ENCODE data around the gene KIFC3.
"Not testable (repeated sequence)": the region's sequence is repeated elsewhere in the genome, so short reads cannot be mapped to it uniquely, and the experiment has no call there.

KIFC3 gene, protein sequence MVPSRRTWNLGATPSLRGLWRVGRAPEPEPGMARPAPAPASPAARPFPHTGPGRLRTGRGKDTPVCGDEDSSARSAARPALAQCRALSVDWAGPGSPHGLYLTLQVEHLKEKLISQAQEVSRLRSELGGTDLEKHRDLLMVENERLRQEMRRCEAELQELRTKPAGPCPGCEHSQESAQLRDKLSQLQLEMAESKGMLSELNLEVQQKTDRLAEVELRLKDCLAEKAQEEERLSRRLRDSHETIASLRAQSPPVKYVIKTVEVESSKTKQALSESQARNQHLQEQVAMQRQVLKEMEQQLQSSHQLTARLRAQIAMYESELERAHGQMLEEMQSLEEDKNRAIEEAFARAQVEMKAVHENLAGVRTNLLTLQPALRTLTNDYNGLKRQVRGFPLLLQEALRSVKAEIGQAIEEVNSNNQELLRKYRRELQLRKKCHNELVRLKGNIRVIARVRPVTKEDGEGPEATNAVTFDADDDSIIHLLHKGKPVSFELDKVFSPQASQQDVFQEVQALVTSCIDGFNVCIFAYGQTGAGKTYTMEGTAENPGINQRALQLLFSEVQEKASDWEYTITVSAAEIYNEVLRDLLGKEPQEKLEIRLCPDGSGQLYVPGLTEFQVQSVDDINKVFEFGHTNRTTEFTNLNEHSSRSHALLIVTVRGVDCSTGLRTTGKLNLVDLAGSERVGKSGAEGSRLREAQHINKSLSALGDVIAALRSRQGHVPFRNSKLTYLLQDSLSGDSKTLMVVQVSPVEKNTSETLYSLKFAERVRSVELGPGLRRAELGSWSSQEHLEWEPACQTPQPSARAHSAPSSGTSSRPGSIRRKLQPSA

DNA sequence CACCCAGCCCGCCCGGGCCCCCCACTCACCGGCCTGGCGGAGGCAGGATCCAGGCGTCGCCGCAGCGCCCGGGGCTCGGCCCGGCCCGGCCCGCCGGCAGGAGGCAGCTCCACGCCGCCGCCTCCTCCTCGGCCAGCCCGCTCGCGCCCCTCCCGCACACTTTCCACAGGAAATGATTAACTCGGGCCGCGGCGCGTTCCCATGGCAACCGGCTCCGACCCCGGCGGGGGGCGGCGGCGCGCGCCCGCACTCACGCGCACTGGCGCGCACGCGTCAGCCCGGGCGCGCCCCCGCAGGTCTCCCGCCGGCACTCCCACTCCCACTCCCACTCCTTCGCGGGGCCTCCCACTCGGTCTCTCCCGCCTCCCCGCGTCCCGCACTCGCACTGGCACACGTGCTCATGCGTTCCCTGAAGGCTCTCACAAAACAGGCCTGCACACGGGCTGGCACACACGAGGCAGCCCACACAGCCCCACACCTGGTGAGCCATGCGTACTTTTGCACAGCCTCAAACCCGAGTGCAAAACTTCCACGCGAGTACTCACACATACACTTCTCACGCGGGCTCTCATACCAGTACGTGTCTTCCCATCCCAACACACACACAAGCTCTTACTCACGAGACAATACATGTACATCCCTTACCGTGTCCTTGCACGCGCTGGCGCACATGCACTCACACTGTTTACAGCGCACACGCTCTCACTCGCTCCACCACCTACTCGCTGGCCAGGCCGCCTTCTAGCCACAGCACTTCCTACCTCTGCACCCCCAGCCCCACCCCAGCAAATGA is at the start of gene KIFC3:
Gene KIFC3, minus strand, starts transcription at position 151 of the 793 bp plus-strand sequence. CDS start 4,248 bp downstream, outside the sequence.
- DNase-seq (ENCODE audit: low spot score) = peak; percentile 73

DNA sequence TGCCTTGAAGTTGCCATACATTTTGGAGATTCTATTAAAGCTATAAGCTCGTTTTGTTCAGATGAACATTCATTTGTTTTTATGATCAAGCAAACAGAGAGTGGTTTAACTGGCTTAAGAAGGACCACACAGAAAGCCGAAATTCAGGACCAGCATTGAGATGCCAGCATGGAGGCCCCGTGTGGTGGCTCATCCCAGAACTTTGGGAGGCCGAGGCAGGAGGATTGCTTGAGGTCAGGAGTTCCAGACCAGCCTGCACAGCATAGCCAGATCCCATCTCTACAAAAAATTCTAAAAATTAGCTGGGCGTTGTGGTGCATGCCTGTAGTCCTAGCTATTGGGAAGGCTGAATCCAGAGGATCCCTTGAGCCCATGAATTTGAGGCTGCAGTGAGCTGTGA is 45.9 kb upstream of the KIFC3 start:
- DNase-seq (ENCODE audit: low spot score) = no peak

- DNase-seq (ENCODE audit: low spot score) = not testable (repeated sequence)
These were observed 44.6 kb upstream of the KIFC3 start for GRCh38 chr16:57846931-57847330.

GRCh38 chr16:57846078-57846697 is 43.9 kb upstream of the KIFC3 start:
- DNase-seq (ENCODE audit: low spot score) = no peak

DNA sequence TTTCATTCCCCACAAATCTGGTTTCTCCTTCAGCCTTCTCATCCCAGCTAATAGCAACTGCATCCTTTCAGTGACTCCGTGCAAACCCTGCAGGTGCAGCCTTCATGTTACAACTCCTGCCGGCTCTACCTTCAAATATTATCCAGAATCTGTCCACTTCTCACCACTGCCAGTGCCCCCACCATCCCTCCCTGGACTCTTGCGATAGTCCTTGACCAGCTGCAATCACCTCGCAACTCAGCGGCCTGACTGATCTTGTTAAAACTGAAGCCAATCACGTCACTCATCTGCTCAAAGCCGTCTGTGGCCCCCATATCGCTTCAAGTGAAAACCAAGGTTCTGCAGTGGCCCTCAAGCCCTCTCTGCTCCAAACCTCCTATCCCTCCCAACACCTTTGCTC is 42.8 kb upstream of the KIFC3 start:
- DNase-seq (ENCODE audit: low spot score) = no peak

- no peak for DNase-seq (ENCODE audit: low spot score)
These were observed 42.2 kb upstream of the KIFC3 start for GRCh38 chr16:57844416-57845030.

DNA sequence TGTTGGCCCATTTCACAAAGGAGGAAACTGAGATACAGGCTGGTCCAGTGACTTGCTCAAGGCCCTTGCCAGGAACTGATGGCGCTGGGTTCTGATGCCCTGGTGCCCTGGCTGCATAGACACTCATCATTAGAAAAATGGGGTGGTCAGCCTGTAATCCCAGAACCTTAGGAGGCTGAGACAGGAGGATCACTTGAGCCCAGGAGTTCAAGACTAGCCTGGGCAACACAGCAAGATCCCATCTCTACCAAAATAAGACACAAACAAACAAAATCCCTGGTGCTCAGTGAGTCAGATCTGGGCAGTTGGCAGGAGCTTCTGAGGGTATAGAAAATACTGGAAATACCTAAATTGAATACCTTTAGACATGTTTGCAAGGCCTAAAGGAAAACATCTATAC is 41.1 kb upstream of the KIFC3 start:
- no peak for DNase-seq (ENCODE audit: low spot score)

GRCh38 chr16:57842601-57843000 is 40.3 kb upstream of the KIFC3 start:
- no peak for DNase-seq (ENCODE audit: low spot score)

DNA sequence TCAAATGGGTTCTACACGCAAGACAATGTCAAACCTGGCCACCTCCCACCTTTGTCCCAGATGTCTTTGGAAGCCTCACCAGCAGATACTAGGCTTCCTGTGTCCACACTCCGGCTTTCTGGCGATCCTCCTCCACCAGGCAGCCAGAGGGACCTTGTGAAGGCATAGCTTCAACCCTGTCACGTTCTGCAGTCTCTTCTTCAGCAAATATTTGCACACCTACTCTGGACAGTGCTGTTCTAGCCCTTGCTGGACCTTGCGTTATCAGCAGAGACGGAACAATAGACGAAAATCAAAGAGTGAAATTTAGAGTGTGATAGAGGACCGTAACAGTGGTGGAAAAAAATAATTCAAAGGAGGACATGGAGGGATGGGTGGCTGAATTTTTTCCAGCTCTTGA is 38.5 kb upstream of the KIFC3 start:
- no peak for DNase-seq (ENCODE audit: low spot score)

DNA sequence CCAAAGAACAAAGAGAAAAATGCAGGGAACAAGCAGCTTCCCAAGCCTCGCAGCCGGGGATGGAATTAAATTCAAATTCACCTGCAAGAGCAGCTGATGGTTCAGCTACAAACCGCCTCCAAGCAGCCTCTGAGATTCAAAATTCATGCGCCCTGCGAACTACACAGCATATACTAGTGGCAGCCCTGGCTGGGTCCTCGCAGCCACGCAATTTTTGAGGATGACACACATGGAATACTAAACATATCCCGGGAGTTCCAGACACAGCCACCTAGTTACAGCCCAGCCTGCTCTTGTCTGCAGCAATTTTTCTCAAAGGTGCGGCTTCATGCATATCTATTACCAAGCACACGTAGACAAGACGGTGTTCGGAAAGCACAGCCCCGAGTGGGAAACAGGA is 35.9 kb upstream of the KIFC3 start:
- no peak for DNase-seq (ENCODE audit: low spot score)

DNA sequence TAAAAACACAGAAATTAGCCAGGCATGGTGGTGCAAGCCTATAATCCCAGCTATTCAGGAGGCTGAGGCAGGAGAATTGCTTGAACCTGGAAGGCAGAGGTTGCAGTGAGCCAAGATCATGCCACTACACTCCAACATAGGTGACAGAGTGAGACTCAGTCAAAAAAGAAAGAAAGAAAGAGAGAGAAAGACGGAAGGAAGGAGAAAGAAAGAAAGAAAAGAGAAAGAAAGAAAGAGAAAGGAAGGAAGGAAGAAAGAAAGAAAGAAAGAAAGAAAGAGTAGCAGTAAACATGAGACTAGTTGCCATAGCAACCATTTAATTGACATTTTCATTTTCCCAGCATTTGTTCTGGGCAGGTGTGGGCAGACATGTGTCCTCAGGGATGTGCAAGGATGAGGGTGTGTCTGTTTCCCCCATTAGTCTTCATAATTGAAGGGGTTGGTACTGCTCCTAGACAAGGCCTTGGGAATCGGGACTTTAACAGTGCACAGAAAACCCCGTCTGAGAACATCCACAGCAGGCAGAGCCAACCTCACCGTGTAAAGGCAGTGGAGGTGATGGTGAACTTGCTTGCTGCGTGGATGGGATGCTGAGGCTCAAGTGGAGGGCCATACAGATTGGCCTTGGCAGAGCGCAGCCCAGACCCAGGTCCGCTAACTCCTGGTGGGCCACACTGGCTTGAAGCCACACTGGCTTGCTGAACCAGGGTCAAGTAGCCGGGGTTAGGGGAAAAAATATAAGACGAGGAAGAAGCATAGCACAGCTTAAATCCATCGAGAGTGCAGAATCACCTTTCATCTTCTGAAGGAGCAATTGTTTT is 35.2 kb upstream of the KIFC3 start:
- no peak for DNase-seq (ENCODE audit: low spot score)

- DNase-seq (ENCODE audit: low spot score) = not testable (repeated sequence)
These were observed 33.1 kb upstream of the KIFC3 start for GRCh38 chr16:57835439-57835838.

GRCh38 chr16:57834936-57835335 is 32.6 kb upstream of the KIFC3 start:
- no peak for DNase-seq (ENCODE audit: low spot score)

DNA sequence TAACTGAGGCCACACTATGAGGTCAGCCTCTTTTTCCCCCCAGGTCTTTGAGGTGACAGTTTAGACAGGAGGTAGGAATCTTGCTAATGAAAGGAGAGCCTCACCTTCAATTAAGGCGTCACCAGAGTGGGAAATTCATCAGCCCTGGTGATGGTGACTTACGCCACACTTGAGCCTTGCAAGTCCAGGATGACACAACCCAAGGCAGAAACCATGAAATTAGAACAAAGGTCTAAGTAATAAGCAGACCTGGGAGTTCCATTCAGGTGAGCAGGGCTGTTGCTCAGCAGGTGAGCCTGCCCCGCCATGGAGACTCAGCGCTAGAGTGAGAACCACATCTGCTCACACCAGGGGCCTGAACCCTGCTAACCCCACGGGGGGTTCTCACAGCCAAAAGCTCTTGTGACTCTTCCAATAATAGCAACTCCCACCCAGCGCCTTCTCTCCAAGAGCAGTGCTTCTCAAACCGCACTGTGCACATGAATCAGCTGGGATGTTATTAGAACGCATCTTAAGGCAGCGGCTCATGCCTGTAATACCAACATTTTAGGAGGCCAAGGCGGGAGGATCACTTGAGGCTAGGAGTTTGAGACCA is 28.7 kb upstream of the KIFC3 start:
- DNase-seq (ENCODE audit: low spot score) = no peak

DNA sequence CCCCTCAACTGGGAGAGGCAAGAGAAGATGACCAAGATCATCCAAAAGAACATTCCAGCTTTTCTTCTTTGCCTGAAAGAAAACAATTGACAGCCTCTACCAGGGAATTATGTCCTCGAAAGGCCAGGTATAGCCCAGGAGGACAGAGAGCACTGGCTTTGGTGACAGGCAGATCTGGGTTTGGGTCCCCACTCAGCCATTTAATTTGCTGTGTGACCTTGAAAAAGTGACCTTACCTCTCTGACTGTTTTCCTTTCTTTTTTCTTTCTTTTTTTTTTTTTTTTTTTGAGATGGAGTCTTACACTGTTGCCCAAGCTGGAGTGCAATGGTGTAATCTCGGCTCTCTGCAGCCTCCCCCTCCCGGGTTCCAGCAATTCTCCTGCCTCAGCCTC is 27.7 kb upstream of the KIFC3 start:
- no peak for DNase-seq (ENCODE audit: low spot score)

DNA sequence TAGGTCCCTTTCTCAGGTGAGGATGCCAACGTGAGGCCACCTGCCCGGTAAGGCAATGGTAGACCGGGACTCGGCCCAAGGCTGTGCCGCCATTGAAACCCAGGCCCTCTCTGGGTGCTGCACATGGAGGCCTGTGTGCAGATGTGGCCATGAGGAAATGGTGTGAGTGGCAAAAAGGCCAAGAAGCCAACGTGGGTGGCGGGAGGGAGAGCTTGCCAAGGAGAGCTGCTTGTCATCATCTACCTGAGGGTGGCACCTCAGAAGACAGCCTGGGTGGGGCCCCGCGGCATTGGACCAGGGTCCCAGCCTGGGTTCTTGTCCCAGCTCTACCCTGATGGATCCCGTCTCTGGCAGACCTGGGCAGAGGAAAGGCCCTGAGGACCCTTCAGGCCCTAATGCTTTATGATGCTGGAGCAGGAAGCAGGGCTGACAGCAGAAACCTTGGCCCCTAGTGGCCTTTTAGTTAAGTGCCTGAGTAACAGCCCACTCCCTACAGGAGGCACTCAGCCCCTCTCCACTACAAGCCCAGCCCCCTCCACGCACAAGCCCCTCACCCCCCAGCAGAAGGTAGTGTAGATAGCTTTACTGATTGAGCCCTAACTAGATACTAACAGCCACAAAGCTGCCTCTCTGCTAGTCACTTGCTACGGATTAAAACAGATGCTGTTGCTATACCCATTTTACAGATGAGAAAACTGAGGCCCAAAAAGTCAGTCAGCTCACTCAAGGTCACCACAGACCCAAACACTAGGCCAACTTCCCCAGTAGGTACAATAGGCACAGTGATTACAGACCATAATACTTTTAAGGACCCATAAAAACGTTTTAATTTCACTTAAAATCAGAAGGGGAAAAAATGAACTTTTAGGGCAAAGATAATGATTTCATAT is 26.2 kb upstream of the KIFC3 start:
- no peak for DNase-seq (ENCODE audit: low spot score)

DNA sequence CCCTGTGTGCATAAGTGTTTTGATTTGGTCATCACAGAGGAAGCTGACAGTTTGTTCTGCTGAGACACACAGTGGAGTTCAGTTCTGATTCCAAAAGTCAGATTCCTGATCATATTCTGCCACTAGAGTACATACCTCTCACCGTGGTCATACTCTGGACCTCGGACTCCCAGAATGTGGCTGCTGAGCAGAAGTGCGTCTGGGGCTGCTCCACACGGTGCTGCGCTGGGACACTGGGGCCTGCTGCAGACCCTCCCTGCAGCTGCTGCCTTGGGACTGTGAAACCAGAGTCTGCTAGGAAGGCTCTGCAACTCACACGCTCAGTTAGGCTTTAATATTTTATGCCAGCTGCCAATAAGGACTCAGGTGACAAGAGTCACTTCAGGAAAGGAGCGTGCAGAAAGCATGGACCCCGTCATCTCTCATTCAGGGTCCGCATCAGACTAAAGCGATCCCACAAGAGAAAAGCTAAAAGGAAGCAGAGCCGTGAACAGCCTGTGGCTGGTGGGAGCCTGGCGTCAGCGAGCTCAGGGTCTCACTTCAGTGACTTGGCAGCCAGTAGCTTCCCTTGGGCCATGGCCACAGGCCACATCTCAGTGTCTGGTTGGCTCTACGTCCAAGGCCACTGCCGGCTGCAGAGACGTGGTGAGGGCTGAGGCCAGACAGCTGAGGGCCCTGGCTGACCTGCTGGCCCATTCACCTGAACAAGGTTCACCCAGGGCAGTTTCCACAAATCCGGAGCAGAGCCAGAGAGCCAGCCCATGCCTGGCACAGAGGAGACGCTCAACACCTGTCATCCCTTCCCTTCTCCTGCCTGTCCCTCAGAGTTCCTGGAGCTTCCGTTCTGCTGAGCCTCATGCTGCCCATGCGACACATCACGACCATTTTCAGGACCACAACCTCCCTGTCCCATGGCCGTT is 24.7 kb upstream of the KIFC3 start:
- DNase-seq (ENCODE audit: low spot score) = no peak

DNA sequence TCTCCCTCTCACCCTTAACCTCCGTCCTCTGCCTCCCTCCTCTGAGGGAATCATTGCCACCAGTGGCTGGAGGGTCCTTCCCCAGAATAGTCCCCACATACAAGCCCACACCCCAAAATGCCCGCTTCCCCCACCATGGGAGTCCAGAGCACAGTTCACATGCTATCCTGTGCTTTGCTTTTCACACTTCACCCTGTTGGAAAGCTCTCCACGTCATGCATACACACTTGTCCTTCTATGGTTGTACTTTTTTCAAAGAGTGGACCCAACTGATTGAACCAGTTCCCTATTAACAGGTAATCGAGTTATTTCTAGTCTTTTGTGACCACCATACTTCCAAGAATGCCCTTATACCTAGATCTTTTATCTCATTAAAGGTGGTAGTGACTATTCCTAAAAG is 23.8 kb upstream of the KIFC3 start:
- DNase-seq (ENCODE audit: low spot score) = no peak

Data from hepatic stellate cell (primary cell).